Smooth muscle cell (in vitro differentiated cells): ENCODE results near the gene CNPY1. TPM values are rescaled to one million over a fixed set of nuclear protein-coding genes. Genes with fewer than 3 reads are reported as not detected.

Experiments
- DNase-seq: peaks from one replicate; lab custom pipeline; 2025; ENCODE audit not compliant: unreplicated experiment; lab: John Stamatoyannopoulos, UW
- H2AFZ ChIP-seq: fragments of 200-600 bp; sonication (generic); 2 replicates; pipeline ENCODE4 v1.6.0; 2016; ENCODE audit warnings: antibody characterized with exemption, low read depth, mild to moderate bottlenecking
- H3F3A ChIP-seq: fragments of 200-600 bp; sonication (generic); 2 replicates; pipeline ENCODE4 v1.6.0; 2017; ENCODE audit warnings: antibody characterized with exemption, low read depth
- H3K27ac ChIP-seq: fragments of 200-600 bp; sonication (generic); 2 replicates; pipeline ENCODE4 v1.5.1; 2016; ENCODE audit warnings: low read depth, mild to moderate bottlenecking
- H3K27me3 ChIP-seq: fragments of 200-600 bp; sonication (generic); 2 replicates; pipeline ENCODE4 v1.6.1; 2016; ENCODE audit warnings: low read depth, mild to moderate bottlenecking
- H3K36me3 ChIP-seq: fragments of 200-600 bp; sonication (generic); 2 replicates; pipeline ENCODE4 v1.5.1; 2016; ENCODE audit warnings: low read depth
- H3K4me1 ChIP-seq: fragments of 200-600 bp; sonication (generic); 2 replicates; pipeline ENCODE4 v1.5.1; 2016; ENCODE audit warnings: low read depth
- H3K4me2 ChIP-seq: fragments of 200-600 bp; sonication (generic); 2 replicates; pipeline ENCODE4 v1.6.0; 2016; ENCODE audit warnings: mild to moderate bottlenecking
- H3K4me3 ChIP-seq: fragments of 200-600 bp; sonication (generic); 2 replicates; pipeline ENCODE4 v1.5.1; 2016; ENCODE audit warnings: mild to moderate bottlenecking
- H3K79me2 ChIP-seq: fragments of 200-600 bp; sonication (generic); 2 replicates; pipeline ENCODE4 v1.6.0; 2016; ENCODE audit warnings: low read depth, mild to moderate bottlenecking
- H3K9ac ChIP-seq: fragments of 200-600 bp; sonication (generic); 2 replicates; pipeline ENCODE4 v1.6.0; 2016; ENCODE audit warnings: low read depth
- H3K9me3 ChIP-seq: fragments of 200-600 bp; sonication (generic); replicated peaks from 2 replicates; pipeline ENCODE4 v1.5.1; 2016; ENCODE audit warnings: low read depth
- H4K20me1 ChIP-seq: fragments of 200-600 bp; sonication (generic); 2 replicates; pipeline ENCODE4 v1.6.0; 2016; ENCODE audit warnings: low read depth
- WGBS: methylation state at CpG from one replicate; pipeline ENCODE4 v1.1.7; 2016; ENCODE audit warnings: low lambda C conversion rate; 5-methylcytosine and 5-hydroxymethylcytosine counted together
- polyA plus RNA-seq: library from polyadenylated mRNA; unstranded; fragments of >200 nt; fragmentation: Nextera tagmentation; extraction: Ambion mirVana; gene quantifications from 2 replicates; pipeline ENCODE4 v1.2.1, GENCODE V29; 2016
- total RNA-seq: library from RNA; depleted of rRNA; stranded (reverse); fragments of >200 nt; gene quantifications from 2 replicates; pipeline ENCODE4 v1.2.3, GENCODE V29; 2014
- TF ChIP-seq, protein P1 (sequence below): fragments of 200-600 bp; sonication (generic); IDR thresholded peaks from 2 replicates; pipeline ENCODE4 v1.5.1; 2017; ENCODE audit warnings: borderline replicate concordance, mild to moderate bottlenecking, antibody characterized with exemption; ENCODE audit not compliant: insufficient read depth, poor library complexity, severe bottlenecking

The CNPY1 gene
- total and polyA plus RNA-seq, 2 experiments from 2014 or later = 1.0 TPM; not detected in 1

DNA sequence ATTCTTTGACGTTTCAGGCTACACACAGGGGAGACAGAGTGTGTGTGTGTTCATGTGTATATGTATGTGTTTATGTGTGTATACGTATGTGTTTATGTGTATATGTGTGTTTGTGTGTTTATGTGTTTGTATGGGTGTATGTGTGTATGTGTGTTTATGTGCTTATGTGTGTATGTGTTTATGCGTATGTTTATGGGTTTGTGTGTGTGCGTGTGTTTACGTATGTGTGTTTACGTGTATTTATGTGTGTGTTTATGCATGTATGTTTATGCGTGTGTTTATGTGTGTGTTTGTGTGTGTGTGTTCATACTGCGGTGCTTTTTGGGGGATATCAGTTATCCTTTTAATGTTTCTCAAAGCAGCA lies 39.2 kb upstream of the CNPY1 start:
- Histone ChIP-seq H3K4me2 (no peak overlapping the region), H3K36me3 (no peaks in the 10 kb centered on the region), H3K27me3 (peaks cover 14% of the 10 kb centered on the region), H3K4me1 (no peaks in the 10 kb centered on the region), H3K27ac (no peak overlapping the region), H4K20me1 (no peaks in the 10 kb centered on the region), H3K79me2 (no peaks in the 10 kb centered on the region), H3K9me3 (no peaks in the 10 kb centered on the region), H3K4me3 (no peak overlapping the region), H3K9ac (no peak overlapping the region), H3F3A (no peaks in the 10 kb centered on the region), H2AFZ (no peak overlapping the region)
- 91% methylated on average over 8 of the region's 8 CpGs for WGBS
- TF ChIP-seq, protein P1, sequence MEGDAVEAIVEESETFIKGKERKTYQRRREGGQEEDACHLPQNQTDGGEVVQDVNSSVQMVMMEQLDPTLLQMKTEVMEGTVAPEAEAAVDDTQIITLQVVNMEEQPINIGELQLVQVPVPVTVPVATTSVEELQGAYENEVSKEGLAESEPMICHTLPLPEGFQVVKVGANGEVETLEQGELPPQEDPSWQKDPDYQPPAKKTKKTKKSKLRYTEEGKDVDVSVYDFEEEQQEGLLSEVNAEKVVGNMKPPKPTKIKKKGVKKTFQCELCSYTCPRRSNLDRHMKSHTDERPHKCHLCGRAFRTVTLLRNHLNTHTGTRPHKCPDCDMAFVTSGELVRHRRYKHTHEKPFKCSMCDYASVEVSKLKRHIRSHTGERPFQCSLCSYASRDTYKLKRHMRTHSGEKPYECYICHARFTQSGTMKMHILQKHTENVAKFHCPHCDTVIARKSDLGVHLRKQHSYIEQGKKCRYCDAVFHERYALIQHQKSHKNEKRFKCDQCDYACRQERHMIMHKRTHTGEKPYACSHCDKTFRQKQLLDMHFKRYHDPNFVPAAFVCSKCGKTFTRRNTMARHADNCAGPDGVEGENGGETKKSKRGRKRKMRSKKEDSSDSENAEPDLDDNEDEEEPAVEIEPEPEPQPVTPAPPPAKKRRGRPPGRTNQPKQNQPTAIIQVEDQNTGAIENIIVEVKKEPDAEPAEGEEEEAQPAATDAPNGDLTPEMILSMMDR = no peak
- no peak for DNase-seq

DNA sequence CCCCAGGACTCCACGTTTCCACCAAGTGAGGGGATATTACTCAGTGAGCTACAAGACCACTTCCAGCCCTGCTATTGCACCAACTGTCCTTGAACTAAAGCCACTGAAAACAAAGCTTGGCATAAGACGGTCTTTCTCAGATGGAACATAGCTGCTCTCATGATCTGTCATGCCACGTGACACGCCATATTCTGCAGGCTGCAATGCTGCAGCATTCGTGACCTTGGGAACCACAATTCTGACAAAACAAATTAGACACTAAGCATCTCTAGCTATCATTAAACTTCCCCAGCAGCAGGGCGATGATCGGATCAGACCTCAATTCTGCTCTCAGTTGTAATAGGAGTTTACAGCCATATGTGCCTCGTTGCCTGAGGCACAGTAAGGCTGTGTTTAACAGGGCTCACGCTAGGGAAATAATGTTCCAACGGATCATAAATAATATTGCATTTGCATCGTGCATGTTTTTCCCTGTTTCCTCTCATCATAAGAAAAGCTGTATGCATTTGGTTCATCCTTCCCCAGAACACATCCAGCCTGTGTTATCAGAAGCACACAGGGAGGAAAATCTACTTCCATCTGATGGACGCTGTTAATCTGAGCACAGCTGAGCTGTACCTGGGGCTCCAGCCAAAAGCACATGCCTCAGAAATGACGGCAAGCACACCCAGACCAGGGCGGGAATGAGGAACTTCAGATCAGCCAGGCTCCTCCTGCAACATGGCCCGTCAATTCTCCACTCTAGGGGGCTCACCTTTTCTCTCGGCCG lies 38.6 kb upstream of the CNPY1 start:
- Histone ChIP-seq H4K20me1 (no peaks in the 10 kb centered on the region), H2AFZ (no peak overlapping the region), H3K4me2 (no peak overlapping the region), H3K9me3 (no peaks in the 10 kb centered on the region), H3K9ac (no peak overlapping the region), H3K36me3 (no peaks in the 10 kb centered on the region), H3F3A (no peaks in the 10 kb centered on the region), H3K27ac (no peak overlapping the region), H3K27me3 (peaks cover 16% of the 10 kb centered on the region), H3K4me1 (no peaks in the 10 kb centered on the region), H3K4me3 (no peak overlapping the region), H3K79me2 (no peaks in the 10 kb centered on the region)
- TF ChIP-seq, protein P1 = no peak
- 85% methylated on average over 17 of the region's 17 CpGs for WGBS
- DNase-seq = no peak

DNA sequence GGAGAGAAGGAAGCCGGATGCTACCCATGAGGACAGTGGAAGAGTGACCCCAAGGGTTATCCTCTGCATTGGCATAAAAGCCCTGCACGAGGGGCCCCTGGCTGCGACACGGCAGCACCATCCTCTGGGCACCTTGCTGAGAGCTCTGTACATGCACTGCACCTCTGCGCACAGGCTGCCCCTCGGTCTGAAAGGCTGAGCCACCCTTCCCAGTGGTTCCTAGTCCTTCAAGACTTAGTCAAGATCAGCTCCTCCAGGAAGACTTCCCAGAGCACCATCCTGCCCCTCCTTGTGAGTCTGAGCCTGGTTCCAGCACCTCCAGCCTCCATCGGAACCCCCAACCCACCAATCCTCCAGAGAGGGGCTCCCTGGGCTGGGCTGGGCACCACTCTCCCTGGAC lies 37.9 kb upstream of the CNPY1 start:
- Histone ChIP-seq H3K36me3 (no peaks in the 10 kb centered on the region), H3K4me1 (no peaks in the 10 kb centered on the region), H3K4me2 (no peak overlapping the region), H2AFZ (no peak overlapping the region), H3K79me2 (no peaks in the 10 kb centered on the region), H3K27me3 (peaks cover 16% of the 10 kb centered on the region), H4K20me1 (no peaks in the 10 kb centered on the region), H3K4me3 (no peak overlapping the region), H3K9ac (no peak overlapping the region), H3F3A (no peaks in the 10 kb centered on the region), H3K9me3 (no peaks in the 10 kb centered on the region), H3K27ac (no peak overlapping the region)
- WGBS = 87% methylated on average over 7 of the region's 7 CpGs
- no peak for DNase-seq
- TF ChIP-seq, protein P1 = no peak

DNA sequence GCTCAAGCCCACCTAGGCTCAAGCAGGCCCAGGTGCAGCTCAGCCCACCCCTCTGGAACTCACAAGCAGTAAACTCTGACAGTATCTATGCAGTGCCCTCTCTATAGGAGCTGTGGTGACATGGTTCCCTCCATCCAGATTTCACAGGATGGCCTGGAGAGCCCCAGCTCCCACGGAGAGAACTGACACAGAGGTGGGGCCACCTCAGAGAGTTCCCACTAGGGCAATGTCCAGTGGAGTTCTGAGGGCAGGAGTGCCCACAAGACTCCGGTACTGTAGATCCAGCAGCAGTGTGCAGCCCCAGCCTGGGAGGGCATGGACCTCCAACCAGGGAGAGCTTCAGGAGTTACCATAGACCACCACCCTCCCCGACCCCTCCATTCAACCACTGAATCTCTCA lies 37.3 kb upstream of the CNPY1 start:
- peaks cover 16% of the 10 kb centered on the region for H3K27me3 ChIP-seq
- no peaks in the 10 kb centered on the region for H3K9me3 ChIP-seq
- H4K20me1 ChIP-seq = no peaks in the 10 kb centered on the region
- H3K4me3 ChIP-seq = no peak overlapping the region
- H3K4me2 ChIP-seq = no peak overlapping the region
- no peaks in the 10 kb centered on the region for H3K4me1 ChIP-seq
- TF ChIP-seq, protein P1 = no peak
- no peak for DNase-seq
- H3K9ac ChIP-seq = no peak overlapping the region
- H2AFZ ChIP-seq = no peak overlapping the region
- H3F3A ChIP-seq = no peaks in the 10 kb centered on the region
- H3K27ac ChIP-seq = no peak overlapping the region
- H3K79me2 ChIP-seq = no peaks in the 10 kb centered on the region
- 90% methylated on average over 3 of the region's 3 CpGs for WGBS
- no peaks in the 10 kb centered on the region for H3K36me3 ChIP-seq
